CD4-positive, alpha-beta T cell treated with Interleukin-6 for 4 hours (primary cell): ENCODE data around the gene OR4A47.
"Not testable (repeated sequence)": the region's sequence is repeated elsewhere in the genome, so short reads cannot be mapped to it uniquely, and the experiment has no call there.

Experiments
- DNase-seq: peaks from one replicate; pipeline ENCODE4 v3.0.0-alpha.2; 2020; ENCODE audit warnings: mixed read lengths

OR4A47 gene

GRCh38 chr11:48488493-48488892, at the start of gene OR4A47:
Gene OR4A47, plus strand, starts transcription at chr11:48488793. Its CDS starts 0 bp downstream, at chr11:48488793.
- not testable (repeated sequence) for DNase-seq

- DNase-seq: not testable (repeated sequence)
Measured at GRCh38 chr11:48455909-48456308, 32.7 kb upstream of the OR4A47 start.

GRCh38 chr11:48473966-48474365, 14.6 kb upstream of the OR4A47 start:
- not testable (repeated sequence) for DNase-seq

GRCh38 chr11:48474703-48475102, 13.9 kb upstream of the OR4A47 start:
- DNase-seq: not testable (repeated sequence)

- DNase-seq: not testable (repeated sequence)
Measured at GRCh38 chr11:48506169-48506568, 17.6 kb downstream of the OR4A47 start.

GRCh38 chr11:48538991-48539390, 50.4 kb downstream of the OR4A47 start:
- DNase-seq: no peak
